IgD-negative memory B cell (primary cell): ENCODE measurements around the gene MIPOL1. TPM values are rescaled to one million over a fixed set of nuclear protein-coding genes. Genes with fewer than 3 reads are reported as not detected.

Source experiments
- H3K27ac Mint-ChIP-seq, 3 donors: one replicate each; pipeline ENCODE4 v1.8.0; 2020 to 2022; ENCODE audit warnings: mild to moderate bottlenecking in 3 of 3, mixed read lengths in 3 of 3, moderate library complexity in 1 of 3
- H3K27me3 Mint-ChIP-seq: one replicate; pipeline ENCODE4 v1.8.0; 2021; ENCODE audit warnings: mixed read lengths
- H3K36me3 Mint-ChIP-seq: one replicate; pipeline ENCODE4 v1.8.0; 2020; ENCODE audit warnings: mild to moderate bottlenecking, mixed read lengths
- H3K4me1 Mint-ChIP-seq, 3 donors: one replicate each; pipeline ENCODE4 v1.8.0; 2020 to 2022; ENCODE audit warnings: mixed read lengths in 3 of 3, mild to moderate bottlenecking in 1 of 3
- H3K4me3 Mint-ChIP-seq, 4 donors: one replicate each; pipeline ENCODE4 v1.8.0; 2020 to 2022; ENCODE audit warnings: mild to moderate bottlenecking in 4 of 4, mixed read lengths in 4 of 4, moderate library complexity in 3 of 4
- H3K9me3 Mint-ChIP-seq, 3 donors: one replicate each; pipeline ENCODE4 v1.8.0; 2020 to 2021; ENCODE audit warnings: mixed read lengths in 3 of 3, mild to moderate bottlenecking in 1 of 3
- polyA plus RNA-seq: library from polyadenylated mRNA; unstranded; fragments of 300-500 nt; fragmentation: Illumina TruSeq; gene quantifications from one replicate; pipeline ENCODE4 v1.2.3, GENCODE V29; 2021

Gene MIPOL1
- polyA plus RNA-seq, 1 donor from 2014 or later: not detected

GRCh38 chr14:37601865-37602264, 404.1 kb downstream of the MIPOL1 start:
- peaks cover 31% of the 10 kb centered on the region for H3K27me3 Mint-ChIP-seq
- H3K4me1 Mint-ChIP-seq: no peaks in the 10 kb centered on the region
- H3K27ac Mint-ChIP-seq: no peak overlapping the region
- H3K4me3 Mint-ChIP-seq: no peak overlapping the region
- peaks cover 1% of the 10 kb centered on the region for H3K36me3 Mint-ChIP-seq
- H3K9me3 Mint-ChIP-seq: peaks cover 3 to 12% (median 5%) of the 10 kb centered on the region in 3 donors

Other genes with a start within 250 kb of the MIPOL1 start
- not detected for gene SLC25A21, start 25.3 kb upstream of the MIPOL1 start, polyA plus RNA-seq